DOHH2 (cell line): ENCODE measurements around the gene MFSD2B.

ENCODE experiments used
- CTCF ChIP-seq: fragments of 200-600 bp; sonication (generic); IDR thresholded peaks from one replicate; pipeline ENCODE4 v1.5.1; 2014; ENCODE audit warnings: antibody characterized with exemption, mild to moderate bottlenecking, low read depth, low read length; ENCODE audit not compliant: poor library complexity, severe bottlenecking
- EZH2phosphoT487 ChIP-seq: fragments of 200-600 bp; sonication (generic); IDR thresholded peaks from 2 replicates; pipeline ENCODE4 v1.6.1; 2017; ENCODE audit warnings: borderline replicate concordance, mild to moderate bottlenecking, antibody characterized with exemption, low read length, moderate library complexity, mixed read lengths

GRCh38 chr2:24045511-24046508 is 35.9 kb downstream of the MFSD2B start:
- TF ChIP-seq CTCF (no peak), EZH2phosphoT487 (no peak)
